Measurements from ENCODE around the gene CORO2A.

The CORO2A gene

GRCh38 chr9:98162613-98163012, 29.8 kb downstream of the CORO2A start:
- no peak for DNase-seq

GRCh38 chr9:98161851-98162250, 30.6 kb downstream of the CORO2A start:
- DNase-seq, result no peak

GRCh38 chr9:98159790-98160189, 32.6 kb downstream of the CORO2A start:
- no peak for DNase-seq

GRCh38 chr9:98159301-98159700, 33.1 kb downstream of the CORO2A start:
- no peak for DNase-seq

- no peak for DNase-seq
These were observed 34.2 kb downstream of the CORO2A start for GRCh38 chr9:98158071-98158831.

DNA sequence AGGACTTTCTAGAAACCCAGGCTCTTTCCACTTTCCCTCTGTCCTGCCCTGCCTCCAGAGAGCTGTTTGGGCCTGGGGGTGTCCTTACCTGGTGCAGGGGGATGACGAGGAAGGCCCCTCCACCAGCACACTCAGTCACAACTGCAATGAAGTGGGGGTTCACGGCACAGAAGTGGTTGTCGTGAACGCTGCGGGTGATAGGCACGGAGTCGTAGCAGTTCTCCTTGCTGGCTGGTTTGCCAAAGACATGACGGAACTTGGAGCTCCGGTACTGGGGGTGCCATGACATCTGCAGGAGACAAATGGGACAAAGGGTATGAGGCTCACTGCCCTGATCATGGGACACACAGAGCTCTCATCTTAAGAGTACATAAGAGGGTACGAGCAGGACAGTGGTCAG, 35.1 kb downstream of the CORO2A start:
- DNase-seq, result no peak

DNA sequence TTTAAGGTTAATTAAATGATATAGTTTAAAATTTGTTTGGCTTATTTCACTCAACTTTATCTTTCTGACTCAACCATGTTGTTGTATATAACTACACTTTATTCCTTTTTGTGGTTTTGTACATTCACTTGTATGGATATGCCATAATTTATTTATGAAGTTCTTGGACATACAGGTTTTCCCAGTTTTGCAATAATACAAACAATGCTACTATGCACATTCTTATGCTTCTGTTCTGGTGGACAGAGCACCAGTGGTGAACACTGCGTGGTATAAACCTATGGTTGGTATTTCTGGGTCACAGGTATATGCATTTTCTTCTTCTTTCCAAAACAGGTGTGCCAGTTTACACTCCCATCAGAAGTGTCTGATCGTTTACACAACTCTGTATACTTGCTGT, 37.8 kb downstream of the CORO2A start:
- no peak for DNase-seq

DNA sequence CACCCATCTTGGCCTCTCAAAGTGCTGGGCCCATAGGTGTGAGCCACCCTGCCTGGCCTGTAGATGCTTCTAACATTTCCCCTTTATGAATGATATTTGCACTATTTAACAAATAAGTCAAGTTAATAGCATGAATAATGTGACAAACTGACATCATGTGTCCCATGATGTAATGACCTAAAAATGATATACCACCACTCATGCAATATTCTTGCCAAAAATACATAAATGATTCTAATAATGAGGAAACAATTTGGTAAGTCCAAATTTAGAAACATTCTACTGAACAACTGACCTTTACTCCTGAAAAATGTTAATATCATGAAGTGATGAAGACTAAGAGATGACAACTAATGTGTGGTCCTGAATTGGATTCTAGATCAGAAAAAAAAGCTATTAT, 39.9 kb downstream of the CORO2A start:
- DNase-seq, result no peak

DNA sequence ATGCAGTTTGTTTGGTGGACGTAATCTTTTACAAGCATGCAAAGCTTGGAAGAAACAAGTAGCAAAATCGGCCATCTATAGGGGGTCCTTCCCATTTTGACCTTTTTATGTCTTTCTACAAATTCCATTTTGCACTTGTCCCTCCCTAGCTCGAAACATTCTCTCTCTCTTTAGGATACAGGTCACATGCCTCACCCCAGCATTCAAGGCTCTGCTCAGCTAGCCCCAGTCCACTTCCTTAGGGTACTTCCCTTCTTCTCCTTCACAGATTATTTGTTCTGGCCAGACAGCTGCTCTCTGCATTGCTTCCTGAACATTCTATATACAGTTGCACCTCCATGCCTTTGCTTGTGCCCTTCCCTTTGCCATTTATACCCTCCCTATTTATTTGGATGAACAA, 41.7 kb downstream of the CORO2A start:
- DNase-seq, result no peak

DNA sequence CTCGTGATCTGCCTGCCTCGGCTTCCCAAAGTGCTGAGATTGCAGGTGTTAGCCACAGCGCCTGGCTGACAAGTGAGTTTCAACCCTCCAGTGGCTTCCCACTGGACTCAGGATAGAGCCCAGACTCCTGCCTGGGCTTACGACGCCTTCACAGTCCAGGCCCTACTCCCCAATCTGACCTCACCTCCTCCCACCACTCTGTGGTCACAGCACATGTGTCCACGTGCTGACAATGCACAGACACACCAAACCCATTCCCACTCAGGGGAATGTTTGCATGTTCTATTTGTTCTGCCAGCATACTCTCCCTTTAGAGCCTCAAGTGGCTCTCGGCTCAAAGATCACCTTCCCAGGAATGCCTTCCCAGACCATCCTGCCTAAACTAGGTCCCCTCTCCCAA, 42.3 kb downstream of the CORO2A start:
- no peak for DNase-seq

- DNase-seq, result no peak
These were observed 43.0 kb downstream of the CORO2A start for GRCh38 chr9:98149422-98149821.

DNA sequence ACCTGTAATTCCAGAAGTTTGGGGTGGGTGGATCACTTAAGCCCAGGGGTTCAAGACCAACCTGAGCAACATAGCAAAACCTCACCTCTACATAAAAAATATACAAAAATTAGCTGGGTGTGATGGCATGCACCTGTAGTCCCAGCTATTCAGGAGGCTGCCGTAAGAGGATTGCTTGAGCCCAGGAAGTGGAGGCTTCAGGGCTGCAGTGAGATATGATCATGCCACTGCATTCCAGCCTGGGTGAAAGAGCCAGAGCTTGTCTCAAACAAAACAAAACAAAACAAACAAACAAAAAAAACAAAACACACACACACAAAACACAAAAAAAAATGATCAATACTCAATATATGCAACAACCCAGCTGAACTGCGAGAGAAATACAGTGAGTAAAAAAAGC, 44.0 kb downstream of the CORO2A start:
- DNase-seq, result no peak

GRCh38 chr9:98147582-98147981, 44.9 kb downstream of the CORO2A start:
- no peak for DNase-seq

- no peak for DNase-seq
These were observed 46.1 kb downstream of the CORO2A start for GRCh38 chr9:98146101-98146991.

DNA sequence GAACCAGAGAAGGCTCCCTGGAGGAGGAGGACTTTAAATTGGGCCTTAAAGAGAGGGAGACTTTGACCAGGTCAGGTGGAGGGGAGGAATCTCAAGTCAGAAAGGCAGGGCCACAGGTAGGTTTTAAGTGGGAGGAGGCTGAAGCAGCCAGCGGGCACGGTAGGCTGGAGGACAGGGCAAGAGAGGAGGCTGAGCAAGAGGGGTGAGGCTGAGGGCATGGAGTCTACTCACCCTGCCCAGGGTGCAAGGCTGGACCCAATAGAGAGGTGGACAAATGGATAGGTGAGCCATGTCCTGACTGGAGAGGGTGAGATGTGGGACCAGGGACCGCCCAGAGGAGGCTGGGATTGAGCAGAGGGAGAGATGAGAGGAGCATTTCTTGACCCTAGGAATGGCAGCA, 47.8 kb downstream of the CORO2A start:
- no peak for DNase-seq

DNA sequence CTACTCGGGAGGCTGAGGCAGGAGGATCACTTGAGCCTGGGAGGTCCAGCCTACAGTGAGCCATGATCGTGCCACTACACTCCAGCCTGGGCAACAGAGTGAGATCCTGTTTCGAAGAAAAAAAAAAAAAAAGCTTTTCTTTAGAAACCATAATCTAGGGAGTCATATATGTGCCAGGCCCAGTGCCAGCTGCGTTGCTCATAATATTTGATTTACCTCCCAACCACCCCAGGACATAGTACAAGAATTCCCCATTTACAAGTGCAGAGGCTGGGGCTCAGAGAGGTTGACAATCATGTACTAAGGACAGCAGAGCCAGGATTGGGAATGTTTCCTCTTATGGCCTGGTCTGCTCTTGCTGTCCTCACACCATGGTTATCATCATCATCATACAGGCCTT, 48.4 kb downstream of the CORO2A start:
- DNase-seq, result no peak

- no peak for DNase-seq
These were observed 49.4 kb downstream of the CORO2A start for GRCh38 chr9:98142925-98143481.

- no peak for DNase-seq
These were observed 50.1 kb downstream of the CORO2A start for GRCh38 chr9:98142182-98142907.

DNA sequence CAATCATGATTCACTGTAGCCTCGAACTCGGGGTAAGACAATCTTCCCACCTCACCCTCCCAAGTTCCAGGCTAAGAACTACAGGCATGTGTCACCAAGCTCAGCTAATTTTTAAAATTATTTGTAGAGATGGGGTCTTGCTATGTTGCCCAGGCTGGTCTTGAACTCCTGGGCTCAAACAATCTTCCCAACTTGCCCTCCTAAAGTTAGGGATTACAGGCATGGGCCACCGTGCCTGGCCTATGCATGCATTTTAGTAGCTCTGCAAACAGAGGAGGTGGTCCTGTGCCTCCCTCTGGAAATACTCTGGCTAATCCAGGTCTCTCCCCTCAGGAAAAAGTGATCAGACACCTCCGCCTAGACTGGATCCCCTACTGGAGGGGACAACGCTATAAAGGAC, 51.9 kb downstream of the CORO2A start:
- DNase-seq, result no peak

DNA sequence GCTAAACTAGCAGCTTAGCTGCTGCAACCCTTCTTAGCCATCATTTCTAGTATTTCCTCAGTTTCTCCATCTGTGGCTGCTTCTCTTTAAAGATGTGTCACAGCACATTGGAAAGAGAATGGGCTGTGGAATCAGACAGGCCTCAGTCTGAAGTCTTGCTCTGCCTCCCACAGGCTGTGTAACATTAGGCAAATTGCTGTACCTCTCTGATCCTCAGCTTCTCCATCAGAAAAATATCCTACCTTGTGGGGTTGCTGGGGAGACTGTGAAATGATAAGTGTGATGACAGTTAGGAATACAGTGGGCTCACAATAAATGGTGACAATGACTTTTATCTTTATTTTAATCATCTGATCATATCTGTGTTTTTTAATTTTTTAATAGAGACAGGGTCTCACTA, 55.9 kb downstream of the CORO2A start:
- no peak for DNase-seq

DNA sequence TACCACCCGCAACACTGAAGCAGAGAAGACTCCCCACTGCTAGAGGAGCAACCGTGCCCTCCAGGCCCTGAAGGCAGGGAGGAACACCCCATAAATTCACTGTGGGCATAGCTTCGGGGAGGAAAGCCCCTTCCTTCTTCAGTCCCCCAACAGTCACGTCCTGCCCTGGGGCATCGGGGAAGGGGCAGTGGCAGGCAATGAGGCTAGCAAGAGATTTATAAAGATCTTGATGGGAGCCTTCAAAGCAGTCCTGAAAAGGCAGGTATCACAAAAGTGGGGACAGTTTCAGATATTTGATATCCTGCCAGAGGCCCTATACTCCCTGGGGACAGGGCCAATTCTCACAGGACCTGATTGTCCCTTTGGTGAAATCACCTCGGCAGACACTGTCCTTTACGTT, 56.5 kb downstream of the CORO2A start:
- no peak for DNase-seq

- DNase-seq, result no peak
These were observed 56.9 kb downstream of the CORO2A start for GRCh38 chr9:98135558-98135934.

Data from NCI-H1105 treated with DMSO at 0.1 percent for 48 hours (cell line).